ENCODE measurements around the gene MYLK3.

Gene MYLK3

DNA sequence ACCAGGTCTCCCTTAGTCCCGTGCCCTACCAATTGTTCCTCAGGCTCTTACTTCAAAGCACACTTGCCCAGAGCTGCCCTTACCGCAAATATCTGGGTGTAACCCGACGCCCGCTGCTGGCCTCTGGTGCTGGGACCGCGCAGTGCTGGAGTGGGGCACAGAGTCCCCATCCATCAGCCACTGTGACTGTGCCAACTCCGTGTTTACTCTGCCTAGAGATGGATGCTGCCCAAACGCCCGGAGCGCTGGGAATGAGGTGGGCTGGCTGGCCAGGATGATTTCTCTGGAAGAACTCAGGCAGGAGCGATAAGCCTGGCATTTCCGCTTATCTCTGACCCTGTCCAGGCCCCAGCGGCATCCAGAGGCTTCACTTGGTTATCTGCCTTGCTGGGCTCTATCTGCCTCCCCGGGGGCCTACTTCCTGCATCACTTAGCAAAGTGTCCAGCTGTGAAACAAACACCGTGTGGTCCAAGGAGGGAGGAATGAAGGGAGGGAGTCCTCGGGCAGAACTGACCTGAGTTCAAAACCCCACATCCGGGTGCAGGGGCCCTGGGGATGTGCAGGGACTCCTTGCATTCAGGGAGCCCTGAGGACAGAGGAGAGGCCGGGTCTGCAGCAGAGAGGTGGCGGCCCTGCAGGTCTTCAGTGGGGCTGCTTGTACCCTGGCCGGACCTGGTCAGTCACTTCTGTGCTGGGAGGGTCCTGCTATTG lies 9.4 kb upstream of the MYLK3 start:
- DNase-seq: no peak

DNA sequence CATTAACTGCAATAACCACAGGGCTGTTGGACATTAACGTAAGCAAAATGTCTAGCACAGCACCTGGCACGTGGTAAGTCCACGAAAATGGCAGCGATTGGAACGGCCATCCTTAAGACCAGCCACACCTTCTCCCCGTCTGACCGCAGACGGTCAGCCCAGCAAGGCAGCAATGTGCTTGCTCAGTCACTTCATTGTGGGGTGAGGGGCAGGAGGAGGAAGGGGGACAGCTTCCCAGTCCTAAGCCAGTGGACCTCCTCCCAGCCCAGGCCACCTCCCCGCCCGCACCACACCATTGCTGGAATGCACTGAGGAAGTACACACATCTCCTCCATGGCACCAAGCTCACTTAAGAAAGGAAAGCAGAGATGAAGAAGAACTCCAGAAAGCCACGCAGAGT lies 8.6 kb upstream of the MYLK3 start:
- DNase-seq: no peak

DNA sequence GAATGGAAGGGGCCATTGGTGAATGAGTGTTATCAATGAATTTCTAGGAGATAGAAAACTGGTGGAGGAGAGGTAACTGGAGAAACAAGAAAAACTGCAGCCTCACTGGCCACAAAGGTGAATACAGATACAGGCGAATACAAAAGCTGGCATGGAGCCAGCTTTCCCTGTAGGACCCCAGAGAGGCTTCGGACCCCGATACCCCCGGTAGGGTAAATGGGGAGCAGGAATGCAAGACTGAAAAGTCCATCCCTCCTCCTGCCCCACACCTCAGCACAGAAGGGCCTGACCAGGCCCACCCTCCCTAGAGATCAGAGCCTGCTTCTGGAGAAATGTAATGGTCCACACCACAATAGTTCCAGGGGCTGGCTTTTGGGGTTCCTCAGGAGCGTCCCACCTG lies 4.9 kb upstream of the MYLK3 start:
- DNase-seq: no peak

DNA sequence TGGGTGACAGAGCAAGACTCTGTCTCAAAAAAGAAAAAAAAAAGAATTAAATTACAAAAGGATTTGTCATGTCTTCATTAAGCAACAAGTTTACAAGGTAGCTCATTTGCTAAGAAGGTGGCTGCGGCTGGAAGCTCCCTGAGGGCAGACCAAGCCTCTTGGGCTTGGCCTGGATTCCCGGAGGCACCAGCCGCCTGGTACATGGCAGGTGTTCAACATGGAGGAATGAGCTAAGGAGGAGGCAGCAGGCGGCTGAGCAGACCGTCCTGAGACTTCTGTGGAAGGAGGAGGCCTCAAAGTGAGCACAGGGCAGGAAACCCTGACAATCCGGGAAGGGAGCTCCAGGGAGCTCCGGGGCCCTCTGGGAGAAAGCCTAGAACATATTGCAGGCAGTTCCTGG lies 3.2 kb upstream of the MYLK3 start:
- no peak for DNase-seq

DNA sequence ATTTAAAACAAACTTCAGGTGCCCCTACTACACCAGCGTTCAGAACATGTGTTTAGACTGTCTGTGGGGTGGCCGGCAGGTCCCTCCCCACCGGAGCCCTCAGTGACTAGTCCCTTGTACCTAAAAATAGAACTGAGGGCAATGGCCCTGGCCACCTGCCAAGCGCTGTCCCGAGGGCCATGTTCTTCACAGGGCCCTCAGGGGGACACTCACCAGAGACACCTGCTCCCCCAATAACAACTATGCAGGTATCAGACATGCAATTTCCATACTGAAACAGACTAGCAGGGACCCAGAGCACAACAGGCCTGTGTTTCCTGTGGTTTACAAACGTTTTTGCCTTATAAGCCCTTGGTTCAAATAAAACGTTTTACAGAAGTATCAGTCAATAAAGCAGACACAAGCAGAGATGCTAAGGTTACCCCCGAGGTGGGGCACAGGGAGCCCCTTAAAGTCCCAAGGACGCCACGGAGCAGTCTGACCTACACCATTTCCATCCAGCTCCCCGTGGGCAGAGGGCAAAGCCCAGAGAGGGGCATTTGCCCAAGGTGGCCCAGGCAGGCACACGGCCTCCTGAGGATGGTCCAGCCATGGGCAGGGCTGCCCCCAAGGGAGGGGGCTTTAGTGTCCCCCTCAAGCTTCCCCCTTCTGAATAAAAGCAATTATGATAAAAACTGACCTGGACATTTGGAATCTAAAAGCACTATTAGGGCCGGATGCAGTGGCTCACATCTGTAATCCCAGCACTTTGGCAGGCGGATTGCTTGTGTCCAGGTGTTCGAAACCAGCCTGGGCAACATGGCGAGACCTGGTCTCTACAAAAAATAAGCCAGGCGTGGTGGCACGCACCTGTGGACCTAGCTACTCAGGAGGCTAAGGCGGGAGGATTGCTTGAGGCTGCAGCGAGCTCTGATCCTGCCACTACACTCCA lies 896 bp upstream of the MYLK3 start:
- DNase-seq: no peak

DNA sequence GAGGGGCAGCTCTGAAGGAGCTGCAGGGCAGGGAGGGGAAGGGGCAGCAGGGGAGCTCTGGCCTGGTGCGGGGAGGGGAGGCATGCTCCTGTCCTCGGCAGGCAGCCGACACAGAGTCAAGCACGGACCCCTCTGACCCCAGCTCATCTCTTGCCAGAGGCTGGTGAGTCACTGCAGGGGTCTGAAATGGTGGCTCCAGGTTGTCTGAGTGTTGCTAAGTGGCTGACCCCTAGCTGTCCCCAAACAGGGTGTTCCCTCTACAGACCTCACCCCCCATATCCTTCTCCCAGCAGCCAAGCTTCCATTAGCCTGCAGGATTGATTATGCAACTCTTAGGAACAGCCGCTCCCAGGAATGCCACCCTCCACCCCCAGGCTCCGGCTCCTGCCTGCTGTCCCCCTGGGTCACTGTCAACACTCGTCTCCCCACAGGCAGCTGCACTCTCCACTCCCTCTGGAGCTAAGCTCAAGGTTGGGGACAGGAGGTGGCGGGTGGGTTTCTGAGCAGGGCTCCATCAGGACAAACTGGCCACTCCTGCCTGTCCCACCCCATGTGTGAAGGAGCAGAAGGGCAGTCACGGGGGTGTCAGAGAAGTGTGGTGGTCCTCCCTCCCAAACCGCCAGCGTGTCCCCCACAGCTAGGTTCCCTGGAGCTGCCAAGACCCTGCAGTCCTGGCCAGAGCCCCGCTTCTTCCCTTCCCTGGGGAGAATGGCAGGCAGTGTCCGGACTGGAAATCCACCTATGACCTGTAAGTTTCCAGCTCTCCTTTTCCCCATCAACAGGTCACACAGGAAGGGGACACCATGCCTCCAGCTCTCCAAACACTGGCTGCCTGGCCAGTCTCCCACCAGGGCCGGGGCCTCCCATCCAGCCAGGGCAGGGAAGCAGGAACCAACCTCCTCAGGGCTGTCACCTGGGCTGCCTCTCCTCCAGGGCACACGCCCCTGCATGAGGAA lies 1.0 kb downstream of the MYLK3 start:
- no peak for DNase-seq

DNA sequence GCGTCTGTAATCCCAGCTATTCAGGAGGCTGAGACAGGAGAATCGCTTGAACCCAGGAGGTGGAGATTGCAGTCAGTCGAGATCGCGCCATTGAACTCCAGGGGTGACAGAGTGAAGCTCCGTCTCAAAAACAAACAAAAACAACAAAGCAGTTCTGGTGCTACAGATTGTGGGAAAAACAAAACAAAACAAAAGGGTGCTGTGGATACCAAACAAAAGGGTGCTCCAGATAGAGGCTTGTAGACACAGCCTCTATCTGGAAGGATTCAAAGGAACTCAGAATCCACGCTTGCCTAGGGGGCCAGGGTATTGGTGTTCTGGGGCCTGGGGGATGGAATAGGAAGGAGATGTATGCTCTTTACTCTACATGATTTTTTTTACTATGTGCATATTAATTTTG lies 2.5 kb downstream of the MYLK3 start:
- DNase-seq: no peak

DNA sequence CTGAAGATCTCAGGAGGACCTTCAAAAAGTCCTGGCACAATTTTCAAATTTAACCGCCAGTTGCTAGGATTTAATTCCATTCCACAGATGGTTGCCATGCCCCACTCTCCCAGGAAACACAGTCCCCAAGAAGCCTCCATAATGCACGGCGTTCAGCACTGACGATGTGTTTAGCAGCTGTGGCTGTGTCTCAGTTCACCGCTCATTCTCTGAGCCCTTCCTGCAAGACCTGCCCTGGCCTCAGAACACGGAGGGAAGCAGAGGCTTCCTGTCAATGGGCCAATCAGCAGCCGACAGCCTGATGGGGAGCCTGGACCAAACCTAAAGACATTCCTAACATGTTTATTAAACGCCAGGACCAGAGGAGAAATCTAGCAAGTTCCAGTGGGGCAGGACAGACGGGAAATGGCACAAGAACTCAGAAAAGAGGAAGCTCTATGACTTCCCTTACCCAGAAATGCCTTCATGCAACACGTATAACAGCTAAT lies 4.9 kb downstream of the MYLK3 start:
- DNase-seq: peak; percentile 60

DNA sequence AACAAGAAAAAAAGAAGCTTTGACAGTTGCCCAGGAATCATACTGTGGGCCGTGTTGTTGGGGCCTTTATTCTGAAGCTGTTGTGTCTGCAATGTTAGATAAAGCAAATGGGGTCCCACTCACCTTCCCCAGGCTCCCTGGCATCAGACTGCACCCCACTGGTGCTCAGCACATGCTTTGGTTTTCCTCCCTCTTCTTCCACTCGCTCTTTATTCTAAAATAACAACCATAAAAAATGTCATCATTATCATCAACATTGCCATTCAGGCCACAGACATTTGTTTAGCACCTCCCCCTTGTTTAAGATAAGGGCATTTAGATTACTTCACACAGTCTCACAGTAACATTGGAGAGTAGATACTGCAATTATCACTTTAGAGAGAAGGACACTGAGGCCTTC lies 8.2 kb downstream of the MYLK3 start:
- no peak for DNase-seq

DNA sequence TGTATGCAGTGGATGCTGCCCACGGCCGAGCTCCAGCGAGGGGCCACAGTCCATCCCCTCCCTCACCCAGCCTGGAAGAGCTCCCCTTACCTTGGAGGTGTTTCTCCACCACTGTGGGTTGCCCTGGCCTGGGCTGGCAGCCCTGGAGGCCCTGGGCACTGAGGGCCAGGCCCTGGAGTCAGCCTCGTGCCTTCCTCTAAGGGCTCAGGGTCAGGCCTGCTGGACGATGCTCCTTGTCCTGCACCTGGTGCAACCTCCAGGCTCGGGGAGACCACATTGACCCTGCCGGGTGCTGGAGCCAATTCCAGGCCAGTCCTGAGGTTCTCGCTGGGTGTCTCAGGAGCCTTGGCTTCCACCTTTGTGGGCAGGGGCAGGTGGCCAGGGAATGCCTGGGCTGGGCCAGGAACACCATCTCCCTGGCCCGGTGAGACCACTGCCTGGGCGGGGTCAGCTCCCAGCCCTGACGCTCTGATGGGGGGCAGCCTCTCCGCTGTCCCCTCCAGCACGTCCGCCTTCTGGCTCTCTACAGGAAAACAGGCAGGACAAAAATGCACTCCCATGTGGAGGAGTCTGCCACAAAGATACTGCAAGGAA lies 10.4 kb downstream of the MYLK3 start:
- peak; percentile 41 for DNase-seq

DNA sequence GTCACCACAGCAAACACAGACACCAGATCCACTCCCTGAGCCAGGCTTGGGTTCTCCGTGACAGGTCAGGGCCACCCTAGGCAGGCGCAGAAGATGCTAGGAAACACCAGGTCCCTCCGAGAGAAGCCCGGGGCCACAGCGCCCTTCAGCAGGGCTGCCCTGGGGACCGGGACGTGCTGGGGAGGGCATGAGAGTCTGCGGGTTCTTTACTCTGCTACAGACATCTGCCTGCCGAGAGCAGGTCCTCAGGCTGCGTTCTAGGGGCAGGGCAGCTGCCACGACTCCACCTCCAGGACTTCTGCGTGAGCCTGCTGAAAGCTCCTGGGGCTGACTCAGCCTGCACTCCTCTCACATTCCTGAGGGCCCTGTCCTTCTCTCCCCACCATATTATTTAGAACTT lies 11.4 kb downstream of the MYLK3 start:
- no peak for DNase-seq

DNA sequence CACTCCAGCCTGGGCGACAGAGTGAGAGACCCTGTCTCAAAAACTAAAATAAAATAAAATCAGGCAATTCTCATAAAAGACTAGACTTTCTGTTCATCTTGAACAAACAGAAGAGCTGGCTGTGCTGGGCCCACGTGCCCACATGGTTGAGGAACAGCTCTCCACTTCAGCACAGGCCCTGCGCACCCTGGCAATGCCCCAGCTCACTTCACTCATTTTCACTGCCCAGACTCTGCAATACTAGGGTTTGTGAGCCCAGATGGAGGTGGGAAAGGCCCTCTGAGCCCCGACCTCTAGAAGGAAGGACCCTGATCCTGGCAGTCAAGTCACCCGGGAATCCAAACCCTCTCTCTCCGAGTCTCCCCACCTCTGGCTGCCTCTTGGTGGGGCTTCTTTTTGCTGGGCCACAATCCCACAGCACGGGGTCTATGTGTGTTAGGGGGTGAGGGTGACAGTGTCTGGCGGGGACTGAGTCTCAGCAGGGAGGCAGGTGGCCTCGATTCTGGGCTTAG lies 14.8 kb downstream of the MYLK3 start:
- peak; percentile 19 for DNase-seq

DNA sequence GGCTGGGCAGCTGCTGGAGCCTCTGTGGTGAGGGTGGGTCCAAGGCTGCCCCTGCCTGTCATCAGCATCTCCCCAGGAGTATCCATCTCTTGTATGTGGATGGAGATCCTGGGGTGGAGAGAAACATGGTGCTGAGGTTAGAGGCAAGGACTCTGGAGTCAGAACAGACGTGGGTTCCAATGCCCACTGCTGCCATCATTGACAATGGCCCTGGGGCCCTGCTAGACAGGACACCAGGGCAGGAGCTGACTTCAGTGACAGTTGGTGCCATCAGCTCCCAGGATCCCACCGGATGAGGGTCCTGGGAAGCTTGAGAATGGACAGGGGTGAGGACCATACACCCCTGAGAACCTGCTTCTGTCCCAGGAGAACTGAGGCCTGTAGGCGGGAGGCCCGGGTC lies 15.6 kb downstream of the MYLK3 start:
- DNase-seq: peak; percentile 37

DNA sequence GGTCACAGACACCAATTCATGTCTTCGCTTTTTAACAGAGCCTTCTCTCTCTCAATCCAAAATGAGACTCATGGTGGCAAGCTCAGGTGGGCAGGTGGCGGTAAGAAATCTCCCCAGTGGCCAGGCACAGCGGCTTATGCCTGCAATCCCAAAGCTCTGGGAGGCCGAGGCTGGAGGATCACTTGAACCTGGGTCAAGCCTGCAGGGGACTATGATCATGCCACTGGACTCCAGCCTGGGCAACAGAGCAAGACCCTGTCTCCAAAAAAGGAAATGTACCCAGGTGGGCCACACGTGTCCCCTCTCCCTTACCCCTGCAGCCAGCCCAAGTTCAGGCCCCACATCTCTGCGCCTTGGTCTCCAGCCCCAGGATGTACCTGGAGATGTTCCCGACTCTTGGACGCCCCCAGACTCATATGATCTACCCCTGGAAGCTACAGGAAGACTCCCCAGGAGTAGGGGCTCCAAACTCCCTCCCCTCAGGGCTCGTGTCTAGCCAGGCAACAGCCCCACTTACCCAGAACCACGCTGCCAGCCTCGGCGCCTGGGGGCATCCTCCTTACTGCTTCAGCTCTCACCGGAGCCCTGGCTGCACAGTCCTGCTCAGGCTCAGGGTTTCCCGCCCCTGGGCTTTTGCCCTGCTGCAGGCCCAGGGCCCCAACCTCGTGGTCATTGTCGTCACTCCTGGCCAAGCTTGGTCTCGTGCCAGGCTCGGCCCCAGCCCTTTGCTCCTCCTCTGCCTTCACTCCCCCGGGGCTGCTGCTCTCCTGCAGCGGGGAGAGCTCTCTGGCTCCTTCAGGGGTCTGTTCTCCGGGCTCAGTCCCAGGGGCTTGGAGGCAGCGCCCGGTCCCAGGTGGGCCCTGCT lies 16.2 kb downstream of the MYLK3 start:
- peak; percentile 50 for DNase-seq

DNA sequence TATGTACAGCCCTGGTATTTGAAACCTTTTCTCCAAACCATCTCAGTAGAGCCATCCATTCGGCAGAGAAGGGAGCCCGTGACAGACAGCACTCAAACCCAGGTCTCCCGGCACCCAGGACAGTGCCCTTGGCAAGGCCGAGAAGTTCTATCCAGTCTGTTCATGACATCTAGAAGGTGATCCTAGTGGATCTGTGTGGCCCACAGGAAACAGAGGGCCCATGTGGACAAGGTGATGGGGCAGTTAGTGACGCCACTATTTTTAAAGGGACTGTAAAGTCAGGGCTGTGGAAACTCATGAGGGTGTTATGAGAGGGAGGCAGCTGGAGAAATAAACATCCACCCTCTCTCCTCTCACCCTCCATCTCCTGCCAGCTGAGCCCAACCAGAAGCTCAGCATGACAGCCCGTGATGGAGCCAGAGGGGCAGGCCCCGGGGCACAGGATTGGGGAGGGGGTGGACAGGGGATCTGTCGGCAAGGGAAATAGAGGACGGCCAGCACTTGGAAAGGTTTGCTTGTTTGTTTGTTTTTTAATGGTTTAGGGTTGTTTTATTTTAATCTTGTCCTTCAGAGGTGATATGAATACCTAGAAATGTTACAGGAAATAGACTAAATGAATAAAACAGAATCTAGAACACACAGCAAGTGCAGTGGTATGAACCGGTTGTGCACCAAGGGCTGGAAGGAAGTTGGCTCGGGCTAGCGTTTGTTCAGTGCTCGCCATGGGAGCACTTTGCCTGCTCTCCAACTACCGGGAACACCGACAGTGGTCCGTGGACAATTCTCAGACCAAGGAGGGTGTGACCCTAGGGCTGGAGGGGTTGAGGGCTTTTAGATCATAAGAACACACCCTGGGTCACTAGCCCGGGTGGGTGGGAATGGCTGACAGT lies 17.1 kb downstream of the MYLK3 start:
- DNase-seq: peak; percentile 28

DNA sequence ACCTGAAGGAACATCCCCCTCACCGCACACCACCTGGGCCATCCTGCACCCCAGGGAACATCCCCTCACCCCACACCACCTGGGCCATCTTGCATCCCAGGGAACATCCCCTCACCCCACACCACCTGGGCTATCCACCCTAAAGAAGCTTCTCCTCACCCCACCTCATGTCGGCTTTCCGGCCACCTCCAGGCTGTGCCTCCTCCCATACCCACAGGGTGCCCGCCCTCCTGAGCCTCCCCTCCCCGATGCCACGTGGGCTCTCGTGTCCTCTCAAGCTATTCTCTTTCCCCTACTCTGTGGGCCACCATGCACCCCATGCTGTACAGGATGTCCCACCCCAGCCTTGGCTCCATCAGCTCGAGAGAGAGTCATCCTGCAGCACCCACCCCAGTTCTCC lies 18.0 kb downstream of the MYLK3 start:
- DNase-seq: peak; percentile 58

DNA sequence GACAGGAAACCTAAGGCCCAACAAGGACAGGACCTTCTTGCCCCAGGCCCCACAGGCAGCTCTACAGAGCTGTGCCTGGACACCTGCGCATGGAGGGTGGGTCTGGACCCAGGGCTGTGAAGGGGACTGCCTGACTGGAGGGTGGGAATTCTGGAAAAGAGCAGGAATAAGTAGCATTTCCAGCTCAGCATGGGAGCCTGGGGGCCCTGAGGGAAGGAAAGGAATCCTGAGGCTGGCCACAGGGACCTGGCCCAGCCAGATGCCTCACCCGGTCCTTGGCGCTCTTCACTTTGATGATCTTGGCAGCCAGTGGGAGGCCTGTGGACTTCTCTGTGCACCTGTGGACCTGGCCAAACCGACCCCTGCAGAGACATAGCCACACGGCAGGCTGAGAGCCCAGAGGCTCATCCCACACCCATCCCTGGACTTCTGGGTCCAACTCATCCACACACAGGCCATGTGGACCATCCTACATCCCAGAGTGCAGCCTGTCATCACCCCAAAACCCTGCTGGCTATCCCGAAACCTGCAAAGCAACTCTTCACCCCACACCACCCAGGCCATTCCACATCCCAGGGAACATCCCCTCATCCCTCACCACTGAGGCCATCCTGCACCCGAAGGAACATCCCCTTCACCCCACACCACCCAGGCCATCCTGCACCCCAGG lies 18.7 kb downstream of the MYLK3 start:
- peak; percentile 27 for DNase-seq

DNA sequence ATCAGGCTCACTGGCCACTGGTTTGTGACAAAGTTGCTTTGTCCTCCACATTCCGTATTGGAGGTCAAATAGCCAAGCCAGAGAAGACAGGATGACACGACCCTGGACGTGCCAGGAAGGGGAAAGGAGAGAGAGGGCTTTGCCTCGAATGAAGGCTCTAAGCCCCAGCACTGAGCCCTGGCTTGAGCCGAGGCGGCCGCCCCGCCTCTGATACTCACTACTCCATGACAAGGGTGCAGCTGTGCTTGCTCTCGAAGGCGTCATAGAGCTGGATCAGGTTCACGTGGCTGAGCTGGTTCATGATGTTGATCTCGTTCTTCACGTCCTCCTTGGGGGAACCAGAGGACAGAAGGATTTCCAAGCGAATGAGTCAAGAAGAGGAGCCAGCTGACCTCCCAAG lies 19.3 kb downstream of the MYLK3 start:
- DNase-seq: no peak

DNA sequence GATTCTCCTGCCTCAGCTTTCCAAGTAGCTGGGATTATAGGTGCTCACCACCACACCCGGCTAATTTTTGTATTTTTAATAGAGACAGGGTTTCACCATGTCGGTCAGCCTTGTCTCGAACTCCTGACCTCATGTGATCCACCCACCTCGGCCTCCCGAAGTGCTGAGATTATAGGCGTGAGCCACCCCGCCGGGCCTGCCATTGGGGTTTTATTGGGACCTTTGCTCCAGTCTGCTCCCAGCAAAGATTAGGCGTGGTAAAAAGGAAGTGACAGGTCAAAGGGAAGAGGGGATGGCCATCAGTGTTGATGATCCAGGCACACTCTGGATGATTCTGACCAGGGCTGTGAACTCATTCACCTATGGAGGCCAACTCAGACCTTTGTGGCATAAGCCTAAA lies 20.5 kb downstream of the MYLK3 start:
- no peak for DNase-seq

DNA sequence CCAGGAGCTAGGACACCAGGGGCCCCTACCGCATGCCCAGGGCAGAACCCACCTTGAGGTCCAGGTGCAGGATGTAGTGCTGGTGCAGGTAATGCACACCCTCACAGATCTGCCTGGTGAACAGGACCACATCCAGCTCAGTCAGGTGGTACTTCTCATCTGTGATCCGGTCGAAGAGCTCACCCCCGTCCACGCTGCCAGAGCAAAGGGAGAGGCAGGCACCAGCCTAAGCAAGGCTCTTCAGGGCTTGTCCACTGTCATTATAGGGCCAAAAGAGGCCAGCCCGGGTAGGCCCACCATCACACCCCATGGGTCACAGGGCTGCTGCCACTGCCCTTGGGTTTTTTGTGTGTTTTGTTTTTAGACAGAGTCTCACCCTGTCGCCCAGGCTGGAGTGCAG lies 21.0 kb downstream of the MYLK3 start:
- no peak for DNase-seq

Data from activated effector memory CD4-positive, alpha-beta T cell treated with anti-CD3 and anti-CD28 coated beads, Interleukin-2, amount 50 U/mL, for 16 hours (primary cell).